Parathyroid adenoma (tissue), 2 donors: Measurements from ENCODE around the gene CEP170B.

Experiments
- H2AFZ ChIP-seq: fragments of 300-600 bp; sonication (generic); one replicate; pipeline ENCODE4 v1.7.0; 2017; ENCODE audit warnings: antibody characterized with exemption, mild to moderate bottlenecking
- H3K27ac ChIP-seq: fragments of 300-600 bp; sonication (generic); one replicate; pipeline ENCODE4 v1.7.0; 2017
- H3K27me3 ChIP-seq: fragments of 300-600 bp; sonication (generic); one replicate; pipeline ENCODE4 v1.7.0; 2017; ENCODE audit warnings: low read length; ENCODE audit not compliant: control insufficient read depth, insufficient read depth
- H3K36me3 ChIP-seq: fragments of 300-600 bp; sonication (generic); one replicate; pipeline ENCODE4 v1.7.0; 2017; ENCODE audit warnings: low read length; ENCODE audit not compliant: control insufficient read depth, insufficient read depth
- H3K4me1 ChIP-seq: fragments of 300-600 bp; sonication (generic); one replicate; pipeline ENCODE4 v1.7.0; 2017; ENCODE audit warnings: control low read depth
- H3K4me2 ChIP-seq: fragments of 300-600 bp; sonication (generic); one replicate; pipeline ENCODE4 v1.7.0; 2017; ENCODE audit warnings: low read length
- H3K4me3 ChIP-seq: fragments of 300-600 bp; sonication (generic); one replicate; pipeline ENCODE4 v1.7.0; 2017; ENCODE audit warnings: low read depth, low read length
- H3K79me2 ChIP-seq: fragments of 300-600 bp; sonication (generic); one replicate; pipeline ENCODE4 v1.7.0; 2017; ENCODE audit warnings: control low read depth
- H3K9ac ChIP-seq: fragments of 300-600 bp; sonication (generic); one replicate; pipeline ENCODE4 v1.7.0; 2017; ENCODE audit warnings: mild to moderate bottlenecking
- H3K9me3 ChIP-seq: fragments of 300-600 bp; sonication (generic); one replicate; pipeline ENCODE4 v1.7.0; 2017; ENCODE audit warnings: low read length; ENCODE audit not compliant: control insufficient read depth
- CTCF ChIP-seq: fragments of 300-600 bp; sonication (generic); IDR thresholded peaks from one replicate; pipeline ENCODE4 v1.7.0; 2017; ENCODE audit warnings: antibody characterized with exemption, mild to moderate bottlenecking
- donor health status: primary hyperparathyroidism.

CEP170B gene

DNA sequence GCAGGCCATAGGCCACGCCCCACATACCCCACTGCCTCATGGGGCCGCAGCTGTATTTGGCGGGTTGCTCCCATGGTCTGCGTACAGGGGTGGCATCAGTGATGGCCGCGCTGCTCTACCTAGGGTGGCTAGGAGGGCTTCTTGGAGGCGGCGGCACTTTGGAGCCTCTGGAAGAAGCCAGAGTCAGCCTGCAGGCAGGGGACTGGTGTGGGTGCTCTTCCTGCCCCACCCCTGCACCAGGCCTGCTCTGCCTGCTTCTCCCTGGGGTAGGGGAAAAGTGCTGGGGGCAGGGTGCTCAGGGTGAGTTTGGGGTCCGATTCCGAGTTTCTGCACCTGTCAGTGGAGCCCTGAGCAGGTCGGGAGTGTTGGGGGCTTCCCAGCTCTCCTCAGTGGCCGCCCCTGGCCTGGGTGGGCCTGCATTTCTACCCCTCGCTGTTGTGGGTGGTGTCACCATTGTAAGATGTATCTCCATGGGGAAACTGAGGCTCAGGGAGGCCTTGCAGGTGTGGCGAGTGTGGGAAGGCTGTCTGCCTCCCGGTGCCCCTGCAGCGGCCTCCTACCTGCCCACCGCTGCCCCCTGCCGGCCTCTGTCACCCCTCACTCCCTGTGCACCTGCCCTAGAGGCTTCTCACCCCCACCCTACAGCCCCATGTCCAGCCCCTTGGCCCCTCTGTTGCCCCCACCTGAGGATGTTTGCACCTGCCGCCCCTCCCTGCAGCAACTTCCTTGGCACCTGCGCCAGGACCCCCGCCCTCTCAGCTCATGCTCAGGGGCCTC, 5.5 kb downstream of the CEP170B start:
- Histone ChIP-seq H3K36me3 (no peaks in the 10 kb centered on the region), H3K79me2 (peaks cover 53% of the 10 kb centered on the region), H3K9ac (no peak overlapping the region), H3K4me3 (no peak overlapping the region), H3K4me2 (no peak overlapping the region), H3K27ac (no peak overlapping the region), H3K4me1 (no peaks in the 10 kb centered on the region), H3K9me3 (no peaks in the 10 kb centered on the region), H2AFZ (no peak overlapping the region), H3K27me3 (no peaks in the 10 kb centered on the region)
- peak; percentile 12 for TF ChIP-seq CTCF

DNA sequence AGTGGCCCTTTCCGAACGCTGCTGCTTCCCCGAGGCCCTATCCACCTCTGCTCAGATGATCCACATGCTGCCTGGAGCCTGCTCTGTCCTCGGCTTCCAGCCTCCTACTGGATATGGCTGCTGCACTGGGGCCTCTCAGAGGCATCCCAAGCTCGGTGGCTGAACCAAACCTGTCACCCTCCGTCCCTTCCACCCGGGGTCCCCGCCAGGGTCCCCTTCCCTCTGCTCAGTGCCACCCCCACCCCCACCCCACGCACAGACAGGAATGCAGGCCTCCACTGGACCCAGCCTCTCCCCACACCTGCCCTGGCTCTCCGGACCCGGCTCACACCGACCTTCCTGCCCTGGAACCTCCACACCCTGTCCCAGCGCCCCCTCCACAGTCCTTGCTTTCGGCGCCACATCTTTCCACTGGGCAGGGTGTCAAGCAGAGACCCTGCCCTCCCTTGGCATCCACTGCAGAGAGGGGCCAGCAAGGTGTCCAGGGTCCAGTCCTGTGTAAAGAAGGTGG, 6.1 kb downstream of the CEP170B start:
- H3K9me3 ChIP-seq, result no peaks in the 10 kb centered on the region
- H3K9ac ChIP-seq, result no peak overlapping the region
- H3K27ac ChIP-seq, result no peak overlapping the region
- no peak for TF ChIP-seq CTCF
- H3K27me3 ChIP-seq, result no peaks in the 10 kb centered on the region
- no peak overlapping the region for H3K4me2 ChIP-seq
- H2AFZ ChIP-seq, result no peak overlapping the region
- H3K4me1 ChIP-seq, result no peaks in the 10 kb centered on the region
- H3K79me2 ChIP-seq, result peaks cover 50% of the 10 kb centered on the region
- H3K36me3 ChIP-seq, result no peaks in the 10 kb centered on the region
- H3K4me3 ChIP-seq, result no peak overlapping the region

DNA sequence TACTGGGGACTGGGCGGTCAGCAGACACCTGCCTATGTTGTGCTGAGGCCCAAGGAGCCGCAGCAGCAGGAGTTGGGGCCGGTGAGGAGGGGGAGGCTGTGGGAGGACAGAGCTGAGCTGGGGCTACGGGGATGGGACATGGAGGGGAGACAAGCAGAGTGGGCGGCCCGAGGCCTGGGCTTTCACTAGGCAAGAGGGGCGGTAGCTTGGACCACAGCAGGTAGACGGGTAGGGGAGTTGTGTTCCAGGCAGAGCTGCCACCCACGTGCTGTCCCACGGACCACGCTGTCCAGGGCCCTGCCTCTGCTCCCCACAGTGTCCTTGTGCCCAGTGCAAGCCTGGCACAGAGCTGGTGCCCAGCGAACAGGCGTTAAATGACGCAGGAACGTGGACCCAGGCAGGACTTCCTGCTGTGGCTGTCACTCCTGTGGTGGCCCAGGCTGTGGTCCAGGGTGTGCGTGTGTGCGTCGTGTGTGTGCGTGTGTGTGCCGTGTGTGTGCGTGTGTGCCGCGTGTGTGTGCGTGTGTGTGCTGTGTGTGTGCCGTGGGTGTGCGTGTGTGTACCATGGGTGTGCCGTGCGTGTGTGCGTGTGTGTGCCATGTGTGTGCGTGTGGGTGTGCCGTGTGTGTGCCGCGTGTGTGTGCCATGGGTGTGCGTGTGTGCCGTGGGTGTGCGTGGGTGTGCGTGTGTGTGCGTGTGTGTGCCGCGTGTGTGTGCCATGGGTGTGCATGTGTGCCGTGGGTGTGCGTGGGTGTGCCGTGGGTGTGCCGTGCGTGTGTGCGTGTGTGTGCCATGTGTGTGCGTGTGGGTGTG, 6.8 kb downstream of the CEP170B start:
- Histone ChIP-seq H3K27ac (no peak overlapping the region), H3K36me3 (no peaks in the 10 kb centered on the region), H3K4me1 (no peaks in the 10 kb centered on the region), H3K4me3 (no peak overlapping the region), H3K9ac (no peak overlapping the region), H2AFZ (no peak overlapping the region), H3K79me2 (peaks cover 43% of the 10 kb centered on the region), H3K27me3 (no peaks in the 10 kb centered on the region), H3K4me2 (no peak overlapping the region), H3K9me3 (no peaks in the 10 kb centered on the region)
- TF ChIP-seq CTCF, result no peak

- H3K27me3 ChIP-seq, result no peaks in the 10 kb centered on the region
- peaks cover 35% of the 10 kb centered on the region for H3K79me2 ChIP-seq
- H3K4me3 ChIP-seq, result no peak overlapping the region
- H3K36me3 ChIP-seq, result no peaks in the 10 kb centered on the region
- no peak overlapping the region for H3K4me2 ChIP-seq
- H3K4me1 ChIP-seq, result no peaks in the 10 kb centered on the region
- no peak overlapping the region for H3K27ac ChIP-seq
- no peak overlapping the region for H3K9ac ChIP-seq
- TF ChIP-seq CTCF, result no peak
- H3K9me3 ChIP-seq, result no peaks in the 10 kb centered on the region
- no peak overlapping the region for H2AFZ ChIP-seq
Measured at GRCh38 chr14:104872469-104873341, 7.6 kb downstream of the CEP170B start.
